Left kidney (tissue), 2 donors: ENCODE results near the gene SIGLEC7. TPM values are rescaled to one million over a fixed set of nuclear protein-coding genes. Genes with fewer than 3 reads are reported as not detected.
A peak's percentile ranks its signal among the peaks of the same experiment; 100 is the strongest.
"Not testable (repeated sequence)": the region's sequence is repeated elsewhere in the genome, so short reads cannot be mapped to it uniquely, and the experiment has no call there.

ENCODE experiments used
- DNase-seq: peaks from one replicate; pipeline ENCODE4 v3.0.0-alpha.2; 2013
- polyA plus RNA-seq: library from polyadenylated mRNA; unstranded; fragments of 120-200 nt; gene quantifications from one replicate; pipeline ENCODE4 v1.2.1, GENCODE V29; 2013; ENCODE audit not compliant: insufficient read length

SIGLEC7 gene
- polyA plus RNA-seq, 1 donor, result not detected

- no peak for DNase-seq
Measured at GRCh38 chr19:51138549-51138979, 3.5 kb upstream of the SIGLEC7 start.

- DNase-seq, result no peak
Measured at GRCh38 chr19:51139299-51140014, 2.6 kb upstream of the SIGLEC7 start.

GRCh38 chr19:51140441-51140840 lies 1.7 kb upstream of the SIGLEC7 start:
- no peak for DNase-seq

- no peak for DNase-seq
Measured at GRCh38 chr19:51141181-51141580, 920 bp upstream of the SIGLEC7 start.

GRCh38 chr19:51142809-51143475 lies 841 bp downstream of the SIGLEC7 start:
- not testable (repeated sequence) for DNase-seq

GRCh38 chr19:51143486-51143885 lies 1.4 kb downstream of the SIGLEC7 start:
- DNase-seq, result no peak

- no peak for DNase-seq
Measured at GRCh38 chr19:51144482-51145045, 2.5 kb downstream of the SIGLEC7 start.

- no peak for DNase-seq
Measured at GRCh38 chr19:51145916-51146493, 3.9 kb downstream of the SIGLEC7 start.

GRCh38 chr19:51146751-51147150 lies 4.7 kb downstream of the SIGLEC7 start:
- DNase-seq, result no peak

- no peak for DNase-seq
Measured at GRCh38 chr19:51147663-51148062, 5.6 kb downstream of the SIGLEC7 start.

GRCh38 chr19:51148580-51148979 lies 6.5 kb downstream of the SIGLEC7 start:
- DNase-seq, result no peak

- DNase-seq, result no peak
Measured at GRCh38 chr19:51150627-51151026, 8.5 kb downstream of the SIGLEC7 start.

- DNase-seq, result no peak
Measured at GRCh38 chr19:51156710-51157109, 14.6 kb downstream of the SIGLEC7 start.

GRCh38 chr19:51157265-51157664 lies 15.2 kb downstream of the SIGLEC7 start:
- no peak for DNase-seq

- DNase-seq, result peak; percentile 5
Measured at GRCh38 chr19:51158474-51159129, 16.5 kb downstream of the SIGLEC7 start.

GRCh38 chr19:51159656-51160055 lies 17.6 kb downstream of the SIGLEC7 start:
- DNase-seq, result no peak

- DNase-seq, result no peak
Measured at GRCh38 chr19:51161266-51161665, 19.2 kb downstream of the SIGLEC7 start.

- DNase-seq, result no peak
Measured at GRCh38 chr19:51161867-51162496, 19.9 kb downstream of the SIGLEC7 start.

GRCh38 chr19:51163257-51163656 lies 21.2 kb downstream of the SIGLEC7 start:
- no peak for DNase-seq

- DNase-seq, result no peak
Measured at GRCh38 chr19:51164215-51164614, 22.1 kb downstream of the SIGLEC7 start.

- DNase-seq, result no peak
Measured at GRCh38 chr19:51166846-51167490, 24.9 kb downstream of the SIGLEC7 start.
